GM12878 (cell line): ENCODE measurements around the gene CFAP299. TPM values are rescaled to one million over a fixed set of nuclear protein-coding genes. Genes with fewer than 3 reads are reported as not detected.

ENCODE experiments used
- ATAC-seq: fragments of 200-7000 bp; cut with Tn5 transposase; 3 replicates; pipeline ENCODE4 v1.9.1; 2020; ENCODE audit warnings: mild to moderate bottlenecking, moderate library complexity
- BruUV-seq: library from RNA; stranded (reverse); fragments of 400-500 nt; replicated peaks from 2 replicates; lab custom pipeline; 2021; lab: Mats Ljungman, UMichigan
- CTCF ChIA-PET: fragments of 300-600 bp; sonication (Branson Sonifier 250); formaldehyde crosslinking; extraction: SDS; loops from one replicate; lab custom pipeline; 2021; ENCODE audit warnings: inconsistent platforms; lab: Yijun Ruan, JAX
- POLR2A ChIA-PET: fragments of 350-600 bp; formaldehyde crosslinking; extraction: SDS; loops from one replicate; lab custom pipeline; 2021; ENCODE audit warnings: inconsistent platforms; lab: Charles Lee
- RAD21 ChIA-PET: fragments of 300-600 bp; sonication (Branson Sonifier 250); formaldehyde crosslinking; loops from one replicate; lab custom pipeline; 2023; ENCODE audit warnings: antibody characterized with exemption; ENCODE audit not compliant: unreplicated experiment; lab: Charles Lee
- SMC1A ChIA-PET: fragments of 300-600 bp; sonication (Branson Sonifier 250); formaldehyde crosslinking; loops from one replicate; lab custom pipeline; 2023; ENCODE audit not compliant: unreplicated experiment, uncharacterized antibody; lab: Charles Lee
- DNase-seq: peaks from one replicate; pipeline ENCODE4 v3.0.0-alpha.2; 2011; ENCODE audit warnings: low read depth, low spot score
- FAIRE-seq: peaks from 3 replicates; lab custom pipeline; 2011; peaks lifted over from hg19 to GRCh38; lab: Jason Lieb, UNC
- H2AFZ ChIP-seq: 2 replicates; pipeline ENCODE4 v1.6.0; 2011; ENCODE audit warnings: low read depth, low read length, control low read depth; ENCODE audit not compliant: control insufficient read depth
- H3K27ac ChIP-seq: 2 replicates; pipeline ENCODE4 v1.5.1; 2011; ENCODE audit warnings: control low read depth; ENCODE audit not compliant: control insufficient read depth, insufficient read depth
- H3K27me3 ChIP-seq, 2 experiments: replicated peaks in 1 of 2; 2 replicates each; pipeline versions ENCODE4 v1.6.0 to v1.6.1; 2011; ENCODE audit warnings: low read length in 1 of 2; ENCODE audit not compliant: control insufficient read depth in 2 of 2, insufficient read depth in 2 of 2
- H3K36me3 ChIP-seq, 2 experiments: 2 replicates each; pipeline ENCODE4 v1.5.1; 2011; ENCODE audit warnings: low read length in 1 of 2; ENCODE audit not compliant: control insufficient read depth in 2 of 2, insufficient read depth in 2 of 2
- H3K4me1 ChIP-seq: 2 replicates; pipeline ENCODE4 v1.6.1; 2011; ENCODE audit warnings: mild to moderate bottlenecking, low read length, moderate library complexity, mixed read lengths; ENCODE audit not compliant: control insufficient read depth, insufficient read depth
- H3K4me2 ChIP-seq: 2 replicates; pipeline ENCODE4 v1.6.0; 2011; ENCODE audit warnings: control low read depth; ENCODE audit not compliant: control insufficient read depth, insufficient read depth
- H3K4me3 ChIP-seq: fragments of 200-600 bp; sonication (generic); 2 replicates; pipeline ENCODE4 v1.5.1; 2016
- H3K79me2 ChIP-seq: 2 replicates; pipeline ENCODE4 v1.6.0; 2011; ENCODE audit warnings: low read length; ENCODE audit not compliant: control insufficient read depth, insufficient read depth
- H3K9ac ChIP-seq: 2 replicates; pipeline ENCODE4 v1.8.0; 2011; ENCODE audit warnings: low read length, control low read depth, mixed read lengths; ENCODE audit not compliant: control insufficient read depth, insufficient read depth
- H3K9me3 ChIP-seq: replicated peaks from 3 replicates; pipeline ENCODE4 v1.5.1; 2011; ENCODE audit warnings: mild to moderate bottlenecking, low read length; ENCODE audit not compliant: control insufficient read depth, insufficient read depth
- H4K20me1 ChIP-seq: 2 replicates; pipeline ENCODE4 v1.6.0; 2011; ENCODE audit not compliant: control insufficient read depth, insufficient read depth
- ATF7 ChIP-seq: fragments of 450-650 bp; IDR thresholded peaks from 2 replicates; pipeline ENCODE4 v1.6.1; 2016; ENCODE audit warnings: low read depth, mild to moderate bottlenecking
- BACH1 ChIP-seq: fragments of 450-650 bp; IDR thresholded peaks from 2 replicates; pipeline ENCODE4 v1.6.1; 2017; ENCODE audit warnings: mild to moderate bottlenecking, borderline replicate concordance
- CBFB ChIP-seq: IDR thresholded peaks from 2 replicates; pipeline ENCODE4 v1.6.1; 2016; ENCODE audit warnings: antibody characterized with exemption, low read depth
- FOS ChIP-seq: IDR thresholded peaks from 3 replicates; pipeline ENCODE4 v1.6.1; 2011; ENCODE audit warnings: borderline replicate concordance; ENCODE audit not compliant: insufficient read length; ENCODE audit errors: extremely low read depth
- IKZF2 ChIP-seq, 2 experiments: fragments of 450-650 bp; IDR thresholded peaks; 2 replicates each; pipeline ENCODE4 v1.6.1; 2017; ENCODE audit warnings: mild to moderate bottlenecking in 2 of 2, moderate library complexity in 2 of 2
- JUNB ChIP-seq: IDR thresholded peaks from 2 replicates; pipeline ENCODE4 v1.6.1; 2016; ENCODE audit warnings: antibody characterized with exemption, mild to moderate bottlenecking
- NRF1 ChIP-seq: conservative IDR thresholded peaks from 2 replicates; pipeline ENCODE4 v1.6.1; 2011; ENCODE audit warnings: mild to moderate bottlenecking, low read depth, low read length, improper control_type of control experiment
- PAX8 ChIP-seq: fragments of 450-650 bp; IDR thresholded peaks from 2 replicates; pipeline ENCODE4 v1.6.1; 2017; ENCODE audit warnings: mild to moderate bottlenecking, moderate library complexity
- RUNX3 ChIP-seq: IDR thresholded peaks from 2 replicates; pipeline ENCODE4 v1.6.1; 2012; ENCODE audit warnings: low read length, inconsistent platforms
- SP1 ChIP-seq: IDR thresholded peaks from one replicate; pipeline ENCODE4 v1.6.1; 2011; ENCODE audit warnings: low read depth, low read length
- TCF7 ChIP-seq: IDR thresholded peaks from 2 replicates; pipeline ENCODE4 v1.6.1; 2014; ENCODE audit warnings: antibody characterized with exemption, borderline replicate concordance
- WGBS: methylation state at CpG from one replicate; pipeline ENCODE4 v1.1.6; 2016; ENCODE audit warnings: low lambda C conversion rate; ENCODE audit not compliant: insufficient replicate concordance, insufficient coverage; ENCODE audit errors: missing lambda C conversion rate; 5-methylcytosine and 5-hydroxymethylcytosine counted together
- in situ Hi-C: fragments of 300-500 bp; cut with MboI; formaldehyde crosslinking; loops from 9 replicates; pipeline ENCODE4 v1.14.3; 2018; ENCODE audit warnings: mixed read lengths
- intact Hi-C: fragments of 100-400 bp; cut with micrococcal nuclease; formaldehyde crosslinking; loops from one replicate; pipeline ENCODE4 v1.14.2; 2022; ENCODE audit not compliant: unreplicated experiment
- polyA plus RNA-seq, 11 experiments: library from polyadenylated mRNA; depleted of rRNA in 4 of 11; unstranded in 6 of 11; stranded (reverse) in 5 of 11; fragments of >200 nt; fragmentation: Nextera tagmentation in 4 of 11; fragmentation: Illumina TruSeq in 1 of 11; extraction: Ambion mirVana in 4 of 11; extraction: Trizol in 1 of 11; gene quantifications; 1 replicate in 1 of 11; 2 replicates in 10 of 11; pipeline versions ENCODE4 v1.2.1 to v1.2.3, GENCODE V29; 2011 to 2016; ENCODE audit warnings: inconsistent platforms in 2 of 11, missing spikeins in 2 of 11, low read depth in 1 of 11
- total RNA-seq, 4 experiments: library from RNA; depleted of rRNA in 3 of 4; stranded (reverse); fragments of >200 nt in 3 of 4; fragmentation: Illumina TruSeq in 1 of 4; extraction: Trizol in 1 of 4; gene quantifications; 2 replicates each; pipeline versions ENCODE4 v1.2.1 to v1.2.3, GENCODE V29; 2013 to 2021
- TF ChIP-seq, protein P1 (sequence below): IDR thresholded peaks from 2 replicates; pipeline ENCODE4 v1.6.1; 2012; ENCODE audit warnings: low read depth, low read length, improper control_type of control experiment

CFAP299 gene
- total and polyA plus RNA-seq, 10 of the 15 experiments (the other 5 are each of a cell fraction or from before 2014, with no cell fraction given) = 0.06 to 0.34 TPM; not detected in 8

DNA sequence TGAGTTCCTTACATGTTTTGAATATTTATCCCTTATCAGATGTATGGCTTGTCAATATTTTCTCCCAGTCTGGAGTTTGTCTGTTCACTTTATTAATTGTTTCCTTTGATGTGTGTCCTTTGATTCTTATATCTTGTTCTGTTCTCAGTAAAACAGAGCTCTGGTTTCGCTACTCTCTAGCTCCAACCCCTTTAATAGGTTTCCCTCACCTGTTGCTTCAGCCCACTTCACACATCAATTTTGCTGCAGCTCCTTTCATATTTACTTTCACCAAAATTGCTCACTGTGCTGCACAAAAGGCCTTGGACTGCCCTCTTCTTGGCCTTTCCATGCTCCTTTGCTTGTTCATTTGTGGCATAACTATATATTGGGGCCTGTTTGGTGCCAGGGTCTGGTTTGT lies 85.1 kb downstream of the CFAP299 start (continued):
- no peak for TF ChIP-seq SP1
- no peak for TF ChIP-seq BACH1

- Histone ChIP-seq H2AFZ (no peak overlapping the region), H3K27me3 (no peaks in the 10 kb centered on the region; a peak in 1 of 4 replicates), H3K9me3 (no peaks in the 10 kb centered on the region), H3K4me3 (no peak overlapping the region), H3K79me2 (no peaks in the 10 kb centered on the region), H3K9ac (no peak overlapping the region), H3K36me3 (no peaks in the 10 kb centered on the region), H4K20me1 (no peaks in the 10 kb centered on the region), H3K4me1 (no peaks in the 10 kb centered on the region), H3K4me2 (no peak overlapping the region), H3K27ac (no peak overlapping the region)
- no peak for TF ChIP-seq FOS
- no peak for TF ChIP-seq PAX8
- 0 out of 4 replicates have a peak, but pooled peaks of 1 of the 2 experiments have one; percentile 10 for TF ChIP-seq IKZF2 (IDR thresholded peaks at IDR 0.05)
- TF ChIP-seq ATF7 = 0 out of 2 replicates have a peak, but pooled peaks have one; percentile 14
- TF ChIP-seq, protein P1, sequence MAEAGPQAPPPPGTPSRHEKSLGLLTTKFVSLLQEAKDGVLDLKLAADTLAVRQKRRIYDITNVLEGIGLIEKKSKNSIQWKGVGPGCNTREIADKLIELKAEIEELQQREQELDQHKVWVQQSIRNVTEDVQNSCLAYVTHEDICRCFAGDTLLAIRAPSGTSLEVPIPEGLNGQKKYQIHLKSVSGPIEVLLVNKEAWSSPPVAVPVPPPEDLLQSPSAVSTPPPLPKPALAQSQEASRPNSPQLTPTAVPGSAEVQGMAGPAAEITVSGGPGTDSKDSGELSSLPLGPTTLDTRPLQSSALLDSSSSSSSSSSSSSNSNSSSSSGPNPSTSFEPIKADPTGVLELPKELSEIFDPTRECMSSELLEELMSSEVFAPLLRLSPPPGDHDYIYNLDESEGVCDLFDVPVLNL = no peak
- no peak for TF ChIP-seq NRF1
- peak; percentile 33; the same call in 1 of the 2 replicates for TF ChIP-seq CBFB
- peak; percentile 88 for TF ChIP-seq RUNX3
- TF ChIP-seq JUNB = peak; percentile 68
- TF ChIP-seq TCF7 = peak; percentile 33; the same call in 1 of the 2 replicates
- WGBS = 4% methylated on average over 1 of the region's 1 CpG
- POLR2A ChIA-PET = no interaction called here
- SMC1A ChIA-PET = interaction anchor here (0.9 kb wide), 1 partner anchor 581 kb away, joined by 3 read pairs; no protein-coding TSS in a partner anchor
- DNase-seq = no peak
- CTCF ChIA-PET = no interaction called here
- in situ Hi-C loops (no loop called here), intact Hi-C loops (no loop called here)
- ATAC-seq = peak; percentile 82
- BruUV-seq = no TSS peak
- RAD21 ChIA-PET = no interaction called here
- FAIRE-seq = no peak
Measured at GRCh38 chr4:80422727-80423404, 87.3 kb downstream of the CFAP299 start.
